WERI-Rb-1 (cell line): Measurements from ENCODE around the gene EDN1.
"Not testable (repeated sequence)": the region's sequence is repeated elsewhere in the genome, so short reads cannot be mapped to it uniquely, and the experiment has no call there.

ENCODE experiments used
- DNase-seq: peaks from one replicate; pipeline ENCODE4 v3.0.0-alpha.2; 2020
- H3K27ac ChIP-seq: fragments of 250-450 bp; sonication (Bioruptor Pico); 2 replicates; pipeline ENCODE4 v1.5.1; 2020; ENCODE audit warnings: mild to moderate bottlenecking, moderate library complexity
- H3K27me3 ChIP-seq: fragments of 250-450 bp; sonication (Bioruptor Pico); 2 replicates; pipeline ENCODE4 v1.5.1; 2021; ENCODE audit warnings: mild to moderate bottlenecking, low read depth, moderate library complexity; ENCODE audit not compliant: insufficient read depth, severe bottlenecking
- H3K36me3 ChIP-seq: fragments of 250-450 bp; sonication (Bioruptor Pico); 2 replicates; pipeline ENCODE4 v1.5.1; 2020; ENCODE audit warnings: mild to moderate bottlenecking, moderate library complexity
- H3K4me3 ChIP-seq: 2 replicates; pipeline ENCODE4 v1.5.1; 2011; ENCODE audit warnings: low read depth, mild to moderate bottlenecking, control low read depth, low read length
- H3K9me3 ChIP-seq: fragments of 250-450 bp; sonication (Bioruptor Pico); 2 replicates; pipeline ENCODE4 v1.5.1; 2021; ENCODE audit warnings: mild to moderate bottlenecking, moderate library complexity; ENCODE audit not compliant: severe bottlenecking
- TF ChIP-seq, protein P1 (sequence below): IDR thresholded peaks from 2 replicates; pipeline ENCODE4 v1.5.1; 2011; ENCODE audit warnings: low read depth, mild to moderate bottlenecking, control low read depth, inconsistent platforms, low read length

EDN1 gene

DNA sequence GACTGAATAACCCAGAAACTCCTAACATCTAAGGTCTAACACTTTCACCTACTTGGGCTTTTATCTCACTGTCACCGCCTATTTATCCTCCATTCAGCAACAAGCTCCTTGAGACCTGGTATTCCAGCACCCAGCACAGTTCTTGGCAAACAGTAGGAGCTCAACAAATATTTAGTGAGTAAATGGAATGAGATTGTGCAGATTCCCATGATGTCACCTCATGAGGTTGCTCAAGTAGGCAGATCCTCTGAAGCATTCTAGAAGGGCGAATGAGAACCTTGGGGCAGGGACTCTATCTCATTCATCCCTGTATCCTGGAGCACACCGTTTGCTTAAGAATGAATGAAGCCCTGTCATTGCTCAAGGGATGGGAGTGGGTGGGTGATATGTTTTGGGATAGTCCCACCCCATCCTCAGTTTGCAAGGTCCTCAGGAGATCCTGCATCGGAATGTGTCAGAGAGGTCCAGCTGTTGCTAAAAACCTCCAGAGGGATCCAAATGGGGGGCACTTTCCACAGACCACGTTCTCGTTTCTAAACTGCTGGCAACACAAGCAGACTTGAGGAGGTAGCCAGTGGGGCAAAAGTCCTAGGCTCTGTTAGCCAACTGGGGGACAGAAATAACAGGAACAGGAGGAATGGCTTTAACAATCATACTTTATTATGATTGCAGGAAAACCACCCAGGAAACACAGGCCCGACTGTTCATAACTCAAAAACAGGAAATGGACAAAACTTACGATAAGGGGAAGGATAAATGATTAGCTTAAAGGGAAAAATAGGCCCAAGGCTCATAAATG is 42.0 kb downstream of the EDN1 start:
- TF ChIP-seq, protein P1, sequence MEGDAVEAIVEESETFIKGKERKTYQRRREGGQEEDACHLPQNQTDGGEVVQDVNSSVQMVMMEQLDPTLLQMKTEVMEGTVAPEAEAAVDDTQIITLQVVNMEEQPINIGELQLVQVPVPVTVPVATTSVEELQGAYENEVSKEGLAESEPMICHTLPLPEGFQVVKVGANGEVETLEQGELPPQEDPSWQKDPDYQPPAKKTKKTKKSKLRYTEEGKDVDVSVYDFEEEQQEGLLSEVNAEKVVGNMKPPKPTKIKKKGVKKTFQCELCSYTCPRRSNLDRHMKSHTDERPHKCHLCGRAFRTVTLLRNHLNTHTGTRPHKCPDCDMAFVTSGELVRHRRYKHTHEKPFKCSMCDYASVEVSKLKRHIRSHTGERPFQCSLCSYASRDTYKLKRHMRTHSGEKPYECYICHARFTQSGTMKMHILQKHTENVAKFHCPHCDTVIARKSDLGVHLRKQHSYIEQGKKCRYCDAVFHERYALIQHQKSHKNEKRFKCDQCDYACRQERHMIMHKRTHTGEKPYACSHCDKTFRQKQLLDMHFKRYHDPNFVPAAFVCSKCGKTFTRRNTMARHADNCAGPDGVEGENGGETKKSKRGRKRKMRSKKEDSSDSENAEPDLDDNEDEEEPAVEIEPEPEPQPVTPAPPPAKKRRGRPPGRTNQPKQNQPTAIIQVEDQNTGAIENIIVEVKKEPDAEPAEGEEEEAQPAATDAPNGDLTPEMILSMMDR = no peak
- H3K27me3 ChIP-seq = no peaks in the 10 kb centered on the region
- no peak overlapping the region for H3K4me3 ChIP-seq
- no peak overlapping the region for H3K27ac ChIP-seq
- no peaks in the 10 kb centered on the region for H3K36me3 ChIP-seq
- H3K9me3 ChIP-seq = no peaks in the 10 kb centered on the region
- no peak for DNase-seq

DNA sequence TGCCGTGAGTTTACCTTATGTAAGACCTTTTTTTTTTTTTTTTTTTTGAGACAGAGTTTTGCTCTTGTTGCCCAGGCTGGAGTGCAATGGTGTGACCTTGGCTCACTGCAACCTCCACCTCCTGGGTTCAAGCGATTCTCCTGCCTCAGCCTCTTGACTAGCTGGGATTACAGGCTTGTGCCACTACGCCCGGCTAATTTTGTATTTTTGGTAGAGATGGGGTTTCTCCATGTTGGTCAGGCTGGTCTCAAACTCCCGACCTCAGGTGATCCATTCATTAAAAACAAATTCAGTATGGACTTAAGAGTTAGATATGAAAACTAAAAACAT is 42.6 kb downstream of the EDN1 start:
- H3K27me3 ChIP-seq, H3K4me3 ChIP-seq, H3K36me3 ChIP-seq, H3K9me3 ChIP-seq, H3K27ac ChIP-seq, DNase-seq: not testable (repeated sequence)

DNA sequence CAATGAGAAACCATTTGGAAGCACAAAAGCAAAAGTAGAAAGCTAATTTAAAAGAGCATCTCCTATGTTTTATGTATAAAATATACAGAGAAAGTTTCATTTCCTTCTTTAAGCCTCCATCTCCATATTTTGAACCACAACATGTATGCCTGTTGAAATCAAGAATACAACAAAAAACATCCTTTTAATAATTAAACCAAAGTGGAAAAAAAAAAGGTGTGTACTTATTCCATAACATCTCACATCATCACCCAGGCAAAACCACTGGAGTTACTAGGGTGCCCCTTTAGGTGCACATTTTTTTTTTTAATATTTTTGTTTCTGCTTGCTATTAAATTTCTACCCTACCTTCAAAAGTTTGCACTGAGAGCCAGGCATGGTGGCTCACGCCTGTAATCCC is 43.0 kb downstream of the EDN1 start:
- Histone ChIP-seq H3K27ac (no peak overlapping the region), H3K36me3 (no peaks in the 10 kb centered on the region), H3K4me3 (no peak overlapping the region), H3K27me3 (no peaks in the 10 kb centered on the region), H3K9me3 (no peaks in the 10 kb centered on the region)
- TF ChIP-seq, protein P1 = no peak
- no peak for DNase-seq

DNA sequence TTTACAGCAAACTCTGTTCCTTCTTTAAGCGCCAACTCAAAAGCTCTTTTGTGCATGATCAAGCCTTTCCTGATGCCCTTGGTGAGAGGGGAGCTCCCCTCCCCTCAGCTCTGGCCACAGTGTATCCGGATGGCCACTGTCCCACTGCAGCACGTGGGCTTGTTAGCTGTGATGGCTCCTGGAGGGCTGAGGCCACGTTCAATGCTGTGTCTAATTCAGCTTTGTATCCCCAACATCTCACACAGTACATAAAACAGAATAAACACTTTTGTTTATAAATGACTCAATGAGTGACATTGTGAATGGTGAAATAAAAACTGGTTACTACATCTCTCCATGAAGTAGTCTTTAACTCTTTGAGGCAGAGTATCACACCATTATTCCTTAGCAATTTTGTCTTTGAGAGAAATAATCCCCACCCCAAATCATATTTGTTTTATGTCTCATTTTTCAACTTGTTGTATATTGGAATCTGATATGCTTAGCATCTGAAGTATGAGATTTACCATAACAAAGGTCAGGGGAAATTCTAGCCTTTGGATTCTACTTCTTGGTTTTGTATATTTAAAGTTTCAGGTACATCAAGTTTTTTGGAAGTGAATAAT is 44.5 kb downstream of the EDN1 start:
- Histone ChIP-seq H3K4me3 (no peak overlapping the region), H3K36me3 (no peaks in the 10 kb centered on the region), H3K9me3 (no peaks in the 10 kb centered on the region), H3K27me3 (no peaks in the 10 kb centered on the region), H3K27ac (no peak overlapping the region)
- no peak for DNase-seq
- TF ChIP-seq, protein P1 = no peak

DNA sequence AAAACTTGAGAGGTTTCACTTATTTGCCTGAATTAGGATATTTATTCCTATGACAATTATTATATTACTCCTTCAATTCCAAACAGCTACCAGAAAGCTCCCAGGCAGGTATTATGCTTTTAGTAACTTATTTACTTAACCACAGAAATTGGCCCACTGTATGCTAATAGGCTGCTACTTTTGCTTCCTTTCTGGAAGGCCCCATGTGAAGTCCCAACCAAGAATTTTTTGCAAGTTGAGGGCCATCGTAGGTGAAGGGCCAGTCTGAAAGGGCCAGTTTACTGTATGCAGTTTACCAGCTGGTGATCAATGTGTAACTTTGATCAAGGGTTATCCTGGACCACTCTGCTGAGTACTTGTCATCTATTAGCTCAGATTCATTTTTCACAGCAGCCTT is 45.0 kb downstream of the EDN1 start:
- no peak overlapping the region for H3K4me3 ChIP-seq
- H3K27me3 ChIP-seq = no peaks in the 10 kb centered on the region
- TF ChIP-seq, protein P1 = no peak
- no peak overlapping the region for H3K27ac ChIP-seq
- no peak for DNase-seq
- H3K9me3 ChIP-seq = no peaks in the 10 kb centered on the region
- no peaks in the 10 kb centered on the region for H3K36me3 ChIP-seq

DNA sequence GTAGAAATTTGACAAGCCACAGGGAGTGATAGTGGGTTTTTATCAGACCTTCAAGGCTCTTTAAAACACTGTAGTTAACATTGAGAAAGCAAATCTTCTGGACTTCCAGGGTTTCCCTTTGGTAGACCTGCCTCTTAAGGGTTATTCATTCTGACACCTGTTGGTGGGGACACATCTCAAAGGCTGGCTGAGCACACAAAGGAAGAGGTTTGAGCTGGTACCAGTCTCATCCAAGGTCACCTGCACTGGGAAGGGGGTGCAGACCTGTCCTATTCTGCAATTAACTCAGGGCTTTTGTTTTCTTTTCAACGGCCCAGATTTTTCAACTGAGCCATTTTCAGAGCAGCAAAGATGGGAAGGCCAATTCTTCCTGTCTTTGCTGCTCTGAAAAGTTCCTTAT is 45.6 kb downstream of the EDN1 start:
- TF ChIP-seq, protein P1 = no peak
- Histone ChIP-seq H3K36me3 (no peaks in the 10 kb centered on the region), H3K27ac (no peak overlapping the region), H3K4me3 (no peak overlapping the region), H3K9me3 (no peaks in the 10 kb centered on the region), H3K27me3 (no peaks in the 10 kb centered on the region)
- DNase-seq = no peak
